HL-60 (cell line): ENCODE data around the gene LRRC46.

Experiments
- DNase-seq, 2 experiments: peaks; one replicate each; pipeline ENCODE4 v3.0.0-alpha.2; 2010 to 2020; ENCODE audit warnings: low read depth in 1 of 2, low spot score in 1 of 2
- H3K27ac ChIP-seq: fragments of 250-450 bp; sonication (Bioruptor Pico); replicated peaks from 2 replicates; pipeline ENCODE4 v1.5.1; 2020; ENCODE audit warnings: mild to moderate bottlenecking, moderate library complexity
- H3K27me3 ChIP-seq: fragments of 250-450 bp; sonication (Bioruptor Pico); 2 replicates; pipeline ENCODE4 v1.5.1; 2021; ENCODE audit warnings: mild to moderate bottlenecking, moderate library complexity; ENCODE audit not compliant: insufficient read depth, poor library complexity, severe bottlenecking
- H3K4me3 ChIP-seq: replicated peaks from 2 replicates; pipeline ENCODE4 v1.5.1; 2011; ENCODE audit warnings: mild to moderate bottlenecking, control low read depth, low read length; ENCODE audit not compliant: insufficient read depth
- CTCF ChIP-seq: IDR thresholded peaks from one replicate; pipeline ENCODE4 v1.5.1; 2011; ENCODE audit warnings: low read length, control low read depth, inconsistent platforms; ENCODE audit not compliant: insufficient read depth
- GABPA ChIP-seq: IDR thresholded peaks from 2 replicates; pipeline ENCODE4 v1.6.1; 2012; ENCODE audit warnings: low read depth
- POLR2AphosphoS5 ChIP-seq: IDR thresholded peaks from 2 replicates; pipeline ENCODE4 v1.6.1; 2012; ENCODE audit warnings: low read depth
- SPI1 ChIP-seq: IDR thresholded peaks from 2 replicates; pipeline ENCODE4 v1.6.1; 2012; ENCODE audit warnings: low read depth, mild to moderate bottlenecking, borderline replicate concordance
- TF ChIP-seq, protein P1 (sequence below): IDR thresholded peaks from 2 replicates; pipeline ENCODE4 v1.6.1; 2012; ENCODE audit warnings: low read depth; ENCODE audit not compliant: insufficient replicate concordance

Gene LRRC46

GRCh38 chr17:47883589-47884426 lies 52.3 kb downstream of the LRRC46 start:
- TF ChIP-seq GABPA (no peak), POLR2AphosphoS5 (no peak), CTCF (no peak), SPI1 (no peak)
- TF ChIP-seq, protein P1, sequence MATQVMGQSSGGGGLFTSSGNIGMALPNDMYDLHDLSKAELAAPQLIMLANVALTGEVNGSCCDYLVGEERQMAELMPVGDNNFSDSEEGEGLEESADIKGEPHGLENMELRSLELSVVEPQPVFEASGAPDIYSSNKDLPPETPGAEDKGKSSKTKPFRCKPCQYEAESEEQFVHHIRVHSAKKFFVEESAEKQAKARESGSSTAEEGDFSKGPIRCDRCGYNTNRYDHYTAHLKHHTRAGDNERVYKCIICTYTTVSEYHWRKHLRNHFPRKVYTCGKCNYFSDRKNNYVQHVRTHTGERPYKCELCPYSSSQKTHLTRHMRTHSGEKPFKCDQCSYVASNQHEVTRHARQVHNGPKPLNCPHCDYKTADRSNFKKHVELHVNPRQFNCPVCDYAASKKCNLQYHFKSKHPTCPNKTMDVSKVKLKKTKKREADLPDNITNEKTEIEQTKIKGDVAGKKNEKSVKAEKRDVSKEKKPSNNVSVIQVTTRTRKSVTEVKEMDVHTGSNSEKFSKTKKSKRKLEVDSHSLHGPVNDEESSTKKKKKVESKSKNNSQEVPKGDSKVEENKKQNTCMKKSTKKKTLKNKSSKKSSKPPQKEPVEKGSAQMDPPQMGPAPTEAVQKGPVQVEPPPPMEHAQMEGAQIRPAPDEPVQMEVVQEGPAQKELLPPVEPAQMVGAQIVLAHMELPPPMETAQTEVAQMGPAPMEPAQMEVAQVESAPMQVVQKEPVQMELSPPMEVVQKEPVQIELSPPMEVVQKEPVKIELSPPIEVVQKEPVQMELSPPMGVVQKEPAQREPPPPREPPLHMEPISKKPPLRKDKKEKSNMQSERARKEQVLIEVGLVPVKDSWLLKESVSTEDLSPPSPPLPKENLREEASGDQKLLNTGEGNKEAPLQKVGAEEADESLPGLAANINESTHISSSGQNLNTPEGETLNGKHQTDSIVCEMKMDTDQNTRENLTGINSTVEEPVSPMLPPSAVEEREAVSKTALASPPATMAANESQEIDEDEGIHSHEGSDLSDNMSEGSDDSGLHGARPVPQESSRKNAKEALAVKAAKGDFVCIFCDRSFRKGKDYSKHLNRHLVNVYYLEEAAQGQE: no peak
- no peak for DNase-seq
- no peak overlapping the region for H3K27ac ChIP-seq
- H3K4me3 ChIP-seq: no peak overlapping the region
- peaks cover 7% of the 10 kb centered on the region for H3K27me3 ChIP-seq

DNA sequence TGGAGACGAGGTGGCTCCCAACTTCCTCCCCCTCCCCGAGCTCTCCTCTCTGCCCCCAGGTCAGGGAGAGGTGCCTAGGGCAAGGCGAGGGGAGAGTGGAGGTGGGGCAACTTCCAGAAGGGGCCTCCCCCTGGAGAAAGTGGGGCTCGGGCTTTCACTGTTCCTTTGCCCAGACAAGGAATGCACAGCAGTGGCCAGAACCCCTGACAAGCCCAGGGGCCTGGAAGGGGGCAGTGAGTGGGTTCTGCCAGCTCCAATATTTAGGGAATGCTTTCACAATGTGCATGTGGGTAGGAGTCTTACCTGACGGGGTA lies 52.9 kb downstream of the LRRC46 start:
- TF ChIP-seq SPI1 (no peak), GABPA (no peak), CTCF (no peak), POLR2AphosphoS5 (no peak)
- TF ChIP-seq, protein P1: no peak
- DNase-seq: no peak
- no peak overlapping the region for H3K27ac ChIP-seq

DNA sequence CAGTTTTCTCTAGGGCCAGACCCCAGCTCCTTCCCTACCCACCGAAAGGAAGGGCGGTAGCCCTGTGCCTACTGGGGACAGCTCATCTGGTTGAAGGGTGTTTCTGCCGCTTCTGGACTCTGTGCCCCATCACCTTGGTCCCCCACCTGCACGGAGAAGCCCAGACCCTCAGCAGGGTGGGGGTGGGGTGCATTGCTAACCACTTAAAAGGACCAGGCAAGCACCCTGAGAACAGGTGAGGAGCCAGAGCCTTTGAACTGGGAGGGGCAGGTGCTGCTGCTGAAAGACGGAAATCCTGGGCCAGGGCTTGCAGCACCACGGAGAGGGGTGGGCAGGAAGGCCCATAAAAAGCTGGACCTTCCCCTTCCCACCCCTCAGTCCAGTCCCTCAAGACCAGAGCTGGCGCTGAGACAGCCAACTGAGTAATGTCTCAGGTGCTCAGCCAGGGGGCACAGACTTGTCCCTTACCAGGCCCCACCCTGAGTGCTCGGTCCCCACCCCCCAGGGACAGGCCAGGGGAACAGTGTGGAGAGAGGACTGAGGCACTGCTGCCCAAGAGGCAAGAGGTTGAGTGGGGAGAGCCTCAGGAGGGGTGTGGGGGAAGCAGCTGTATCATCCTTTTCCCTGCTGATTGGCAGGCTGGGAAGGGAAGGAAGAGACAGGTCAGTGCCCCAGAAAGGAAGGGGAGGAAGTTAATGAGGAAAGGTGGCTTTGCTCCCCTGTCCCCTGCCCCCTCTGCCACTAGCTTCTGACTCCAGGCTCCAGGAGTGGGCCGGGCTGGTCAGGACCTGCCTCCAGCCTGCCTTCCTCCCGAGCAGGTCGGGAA lies 53.6 kb downstream of the LRRC46 start:
- no peak overlapping the region for H3K27ac ChIP-seq
- DNase-seq: no peak

More for the DNA sequence above, 52.9 kb downstream of the LRRC46 start:
- Histone ChIP-seq H3K27me3 (peaks cover 4% of the 10 kb centered on the region), H3K4me3 (no peak overlapping the region)

More for the DNA sequence above, 53.6 kb downstream of the LRRC46 start:
- no peak for TF ChIP-seq CTCF
- Histone ChIP-seq H3K27me3 (peaks cover 4% of the 10 kb centered on the region), H3K4me3 (no peak overlapping the region)
